C4-2B (cell line): ENCODE results near the gene GALNT13.

Experiments
- CTCF ChIP-seq: fragments of 450-650 bp; conservative IDR thresholded peaks from 2 replicates; pipeline ENCODE4 v1.5.1; 2017; ENCODE audit warnings: mild to moderate bottlenecking
- ZFX ChIP-seq: fragments of 450-650 bp; IDR thresholded peaks from 2 replicates; pipeline ENCODE4 v1.6.1; 2017

GRCh38 chr2:154049561-154049960 lies 177.8 kb downstream of the GALNT13 start:
- TF ChIP-seq CTCF: no peak
- no peak for TF ChIP-seq ZFX
